HuH-7 (cell line): ENCODE results near the gene PPY.
"Not testable (repeated sequence)": the region's sequence is repeated elsewhere in the genome, so short reads cannot be mapped to it uniquely, and the experiment has no call there.

Experiments used
- DNase-seq: peaks from one replicate; pipeline ENCODE4 v3.0.0; 2011; ENCODE audit warnings: low spot score

PPY gene

DNA sequence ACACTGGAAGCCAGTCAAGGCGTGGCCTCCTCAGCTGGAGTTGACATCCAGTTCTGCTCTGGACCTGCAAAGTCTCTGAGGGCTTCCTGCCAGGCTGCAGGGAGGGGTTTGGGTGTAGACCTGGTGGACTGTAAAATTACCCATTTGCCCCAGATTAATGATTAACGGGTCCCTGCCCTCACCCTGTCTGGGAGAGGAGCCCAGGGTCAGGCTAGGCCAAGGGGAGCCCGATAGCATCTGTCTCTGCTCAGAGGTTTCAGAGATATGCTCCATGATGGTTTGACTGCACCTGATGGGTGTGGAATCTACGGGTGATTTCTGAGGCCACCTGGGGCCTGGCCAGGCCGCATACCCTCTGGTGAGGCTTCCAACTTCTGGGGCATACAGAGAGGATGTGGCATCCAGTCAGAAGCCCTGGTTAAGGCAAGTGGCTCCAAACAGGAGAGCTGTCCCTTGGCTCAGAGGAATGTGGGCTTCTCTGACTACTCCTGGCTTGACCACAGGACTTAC lies 11.2 kb downstream of the PPY start:
- DNase-seq, result peak; percentile 80

DNA sequence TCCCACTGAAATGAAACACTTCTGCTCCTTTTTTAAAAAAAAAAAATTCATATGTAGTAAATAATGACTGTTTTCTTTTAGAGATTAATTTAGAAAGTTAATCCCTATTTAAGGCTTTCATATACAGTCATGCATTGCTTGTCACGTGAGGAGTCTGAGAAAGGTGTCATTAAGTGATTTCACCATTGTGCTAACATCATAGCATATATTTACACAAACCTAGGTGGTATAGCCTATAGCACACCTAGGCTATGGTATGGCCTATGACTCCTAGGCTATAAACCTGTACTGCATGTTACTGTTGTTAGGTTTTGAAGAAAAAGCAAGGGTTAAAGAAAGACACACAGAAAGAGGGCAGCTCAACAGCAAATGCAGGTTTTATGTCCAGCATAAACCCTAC lies 13.7 kb downstream of the PPY start:
- DNase-seq, result no peak

- not testable (repeated sequence) for DNase-seq
Observed at GRCh38 chr17:43927929-43928328, 14.3 kb downstream of the PPY start.

DNA sequence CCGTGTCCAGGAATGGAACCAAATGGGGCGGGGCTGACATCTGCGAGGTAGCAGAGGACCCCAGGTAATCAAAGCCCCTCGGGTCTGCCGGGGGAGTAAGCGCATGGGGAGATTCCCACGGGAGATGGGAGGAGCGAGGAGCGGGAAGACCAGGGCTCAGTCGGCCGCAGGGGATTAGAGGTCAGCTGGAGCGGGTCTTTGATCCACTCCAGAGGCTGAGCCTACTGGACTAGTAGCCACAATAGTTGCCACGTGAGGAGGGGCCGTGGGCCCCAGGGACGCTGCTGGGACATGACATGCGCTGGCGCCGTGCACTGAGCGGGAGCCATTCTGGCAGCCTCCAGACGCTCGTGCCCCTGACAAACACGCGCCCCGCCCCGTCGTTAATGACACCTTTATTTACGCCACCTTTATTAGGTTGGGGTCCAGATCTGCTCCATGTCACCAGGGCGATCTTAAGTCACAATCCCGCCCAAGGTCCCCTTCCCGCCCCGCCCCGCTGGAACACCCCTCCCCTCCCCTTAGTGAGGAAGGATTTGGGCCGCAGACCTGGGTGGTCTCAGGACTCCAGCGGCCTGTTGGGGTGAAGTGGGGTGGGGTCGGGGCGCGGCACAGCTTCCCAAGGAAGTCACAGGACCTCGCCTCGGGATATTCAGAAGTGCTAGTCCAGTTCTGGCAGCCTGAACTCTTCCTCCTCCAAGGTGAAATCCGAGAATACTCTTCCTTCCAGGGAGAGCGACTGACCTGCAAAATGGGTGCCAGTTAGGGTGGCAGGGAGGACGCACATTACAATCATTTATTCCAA lies 15.0 kb downstream of the PPY start:
- no peak for DNase-seq

DNA sequence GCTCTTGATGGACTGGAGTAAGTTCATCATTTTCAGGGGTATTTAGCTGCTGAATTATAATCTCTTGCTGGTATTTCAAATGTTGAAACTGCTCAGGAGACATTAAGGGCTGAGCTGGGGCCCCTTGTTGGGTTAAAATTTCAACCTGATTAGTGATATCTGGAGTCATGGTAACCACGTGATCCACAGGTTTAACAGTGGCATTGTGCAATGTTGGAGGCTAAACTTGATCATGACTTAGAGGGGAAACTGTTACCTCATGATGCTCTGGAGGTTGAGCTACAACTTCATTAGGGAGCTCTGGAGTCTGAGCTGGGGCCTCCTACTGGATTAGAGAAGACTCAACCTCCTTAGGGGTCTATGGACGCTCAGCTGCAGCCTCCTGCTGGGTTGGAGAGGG lies 17.7 kb downstream of the PPY start:
- no peak for DNase-seq

DNA sequence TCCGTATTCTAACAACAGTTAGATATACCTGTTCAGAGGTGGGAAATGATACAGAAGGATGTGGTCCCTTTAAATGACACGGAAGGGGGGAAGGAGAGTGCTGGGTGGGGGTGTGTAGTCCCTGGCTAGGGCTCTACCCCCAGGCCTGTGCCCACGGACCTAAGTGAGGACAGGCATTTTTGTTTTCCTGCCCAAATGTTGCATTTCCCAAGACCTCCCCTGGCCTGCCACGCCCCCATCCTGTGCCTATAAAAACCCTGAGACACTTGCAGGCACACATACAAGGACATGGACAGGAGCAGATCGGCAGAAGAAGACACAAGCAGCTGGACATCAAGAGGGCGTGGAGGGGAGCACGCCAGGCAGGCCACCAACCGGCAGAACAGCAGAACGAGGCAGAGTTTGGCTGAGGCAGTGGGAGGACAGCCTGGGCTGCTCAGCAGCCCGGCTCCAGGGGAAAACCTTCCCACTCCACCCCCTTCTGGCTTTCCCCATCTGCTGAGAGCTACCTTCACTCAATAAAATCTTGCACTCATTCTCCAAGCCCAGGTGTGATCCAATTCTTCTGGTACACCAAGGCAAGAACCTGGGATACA lies 21.7 kb downstream of the PPY start:
- DNase-seq, result no peak

GRCh38 chr17:43918026-43918389 lies 24.3 kb downstream of the PPY start:
- no peak for DNase-seq

DNA sequence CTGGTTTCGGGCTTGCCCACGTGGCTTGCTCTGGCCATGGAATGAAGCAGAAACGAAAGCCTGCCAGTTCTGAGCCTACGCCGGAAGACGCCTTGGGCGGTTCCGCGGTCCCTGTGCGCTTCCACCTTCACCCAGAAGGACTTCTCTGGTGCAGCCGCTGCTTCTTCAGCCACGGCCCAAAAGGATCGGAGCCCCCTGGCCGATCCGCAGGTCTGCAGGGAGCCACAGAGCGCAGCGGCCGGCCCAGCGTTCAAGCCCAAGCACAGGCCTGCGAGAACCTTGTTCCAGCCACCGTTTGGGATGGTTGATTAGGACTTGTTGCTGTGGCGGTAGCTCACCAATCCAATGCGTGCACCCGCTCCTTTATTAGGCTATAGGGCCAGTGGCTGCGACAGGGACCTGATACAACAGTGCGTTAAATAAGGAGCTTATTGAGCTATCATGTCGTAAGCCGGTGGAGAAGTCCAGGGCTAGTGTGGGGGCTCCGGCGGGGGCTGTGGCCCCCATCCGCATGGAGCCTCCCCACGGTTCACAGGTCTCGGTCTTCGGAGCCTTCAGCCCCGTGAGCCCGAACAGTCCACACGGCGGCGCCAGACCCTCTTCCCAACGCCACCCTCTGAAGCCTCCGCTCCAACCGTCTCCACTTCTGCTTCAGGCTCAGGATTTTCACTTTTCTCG lies 24.8 kb downstream of the PPY start:
- DNase-seq, result no peak

DNA sequence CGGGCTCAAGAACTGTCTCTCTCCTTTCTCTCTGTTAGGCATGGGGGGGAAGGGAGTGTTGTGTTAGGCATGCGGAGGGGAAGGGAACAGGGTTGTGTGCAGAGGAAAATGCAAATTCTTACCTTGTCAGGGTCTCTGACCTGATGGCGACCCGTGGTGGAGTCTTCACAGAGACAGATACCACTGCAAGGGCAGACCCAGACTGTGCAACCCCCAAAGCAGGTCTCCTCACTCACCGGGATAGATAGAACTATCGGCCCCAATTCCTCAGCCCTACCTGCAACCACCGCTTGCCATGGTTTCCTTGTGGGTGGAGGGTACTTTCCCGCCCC lies 25.3 kb downstream of the PPY start:
- DNase-seq, result no peak

GRCh38 chr17:43916385-43916784 lies 25.9 kb downstream of the PPY start:
- no peak for DNase-seq

DNA sequence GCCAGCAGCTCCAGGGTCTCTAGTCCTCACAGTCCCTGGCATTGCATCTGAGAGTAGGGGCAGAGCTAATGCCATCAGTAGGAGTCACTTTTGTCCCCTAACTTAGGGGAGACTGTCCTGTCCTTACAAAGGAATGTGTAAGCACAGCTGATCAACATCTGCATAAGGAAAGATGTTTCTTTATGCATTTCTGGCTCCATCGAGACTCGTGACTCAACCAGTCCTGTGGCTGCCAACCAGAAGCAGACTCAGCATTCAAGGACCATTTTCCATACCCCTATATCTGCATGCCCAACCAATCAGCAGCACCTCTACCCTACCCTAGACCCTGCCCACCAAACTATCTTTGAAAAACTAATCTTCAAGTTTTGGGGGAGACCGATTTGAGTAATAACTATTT lies 26.7 kb downstream of the PPY start:
- no peak for DNase-seq

- no peak for DNase-seq
Observed at GRCh38 chr17:43914451-43914850, 27.8 kb downstream of the PPY start.

DNA sequence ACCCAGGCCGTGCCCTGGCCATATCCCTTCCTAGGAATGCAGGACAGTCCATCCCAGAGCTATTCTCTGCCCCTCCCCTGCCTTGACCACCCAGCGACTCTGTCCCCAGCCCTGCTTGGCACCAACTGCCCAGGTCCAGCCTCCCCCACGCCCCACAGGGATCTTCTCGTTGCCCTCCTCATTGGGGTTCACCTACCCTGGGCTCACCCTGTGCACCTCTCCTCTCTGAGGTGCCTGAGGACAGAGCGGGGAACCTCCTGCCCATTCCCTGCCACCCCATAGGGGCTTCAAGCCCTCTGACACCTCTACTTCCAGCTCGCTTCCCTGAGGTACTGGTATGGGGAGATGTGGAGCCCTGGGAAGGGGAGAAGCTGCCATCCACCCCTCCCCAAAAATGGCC lies 28.7 kb downstream of the PPY start:
- no peak for DNase-seq

GRCh38 chr17:43912635-43913304 lies 29.5 kb downstream of the PPY start:
- no peak for DNase-seq

DNA sequence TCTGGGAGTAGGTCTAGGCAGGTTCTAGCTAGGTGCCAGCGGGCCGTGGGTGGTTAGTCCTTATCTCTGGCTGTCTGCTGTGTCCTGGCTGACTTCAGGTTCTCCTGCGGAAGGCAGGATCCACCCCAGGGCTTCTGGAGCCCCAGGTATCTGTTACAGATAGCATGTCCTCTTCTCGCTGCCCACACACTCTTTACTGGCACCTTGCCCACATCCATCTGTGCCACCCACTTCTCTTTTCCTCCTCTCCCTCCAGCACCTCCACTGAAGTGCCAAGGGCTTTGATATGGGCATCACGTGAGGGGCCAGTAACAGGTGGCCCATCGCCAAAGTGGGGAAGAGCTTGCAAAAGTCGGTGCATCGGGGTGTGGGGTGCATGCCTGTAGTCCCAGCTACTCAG lies 30.4 kb downstream of the PPY start:
- DNase-seq, result no peak

DNA sequence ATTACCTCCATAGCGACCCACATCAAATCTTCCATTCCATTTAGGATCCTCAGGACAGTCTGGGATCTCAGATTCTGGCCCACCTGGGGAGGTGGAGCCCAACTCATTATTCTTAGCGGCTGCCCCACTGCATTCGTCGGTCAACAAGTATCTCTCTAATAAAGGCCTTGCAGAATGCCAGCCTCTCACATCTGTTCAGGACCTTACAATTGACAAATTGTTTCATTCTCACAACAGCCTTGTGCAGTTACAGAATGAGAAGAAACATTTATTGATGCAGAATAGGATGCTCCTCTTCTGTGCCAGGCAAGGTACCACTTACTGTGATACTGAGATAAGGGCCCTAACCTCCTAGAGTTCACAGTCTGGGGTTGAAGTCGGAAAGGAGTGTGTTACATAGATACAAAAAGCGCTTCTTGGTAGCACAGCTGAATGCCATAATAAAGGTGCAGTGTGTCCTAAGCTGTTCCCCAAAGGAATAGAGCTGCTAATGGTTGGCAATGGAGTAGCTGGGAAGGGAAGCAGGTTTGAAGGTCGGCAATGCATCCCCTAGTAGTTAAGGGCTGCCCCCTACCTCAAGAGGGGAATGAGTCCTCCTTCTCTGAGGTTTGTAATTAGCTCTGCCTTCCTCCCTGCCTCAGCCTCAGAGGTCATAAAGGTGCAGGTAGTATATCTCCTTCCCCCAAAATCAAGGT lies 32.6 kb downstream of the PPY start:
- DNase-seq, result no peak

- peak; percentile 82 for DNase-seq
Observed at GRCh38 chr17:43907998-43908721, 34.1 kb downstream of the PPY start.

- DNase-seq, result peak; percentile 89
Observed at GRCh38 chr17:43907425-43907981, 34.8 kb downstream of the PPY start, which contains the start of gene MPP2. Gene MPP2 (minus strand): TSS chr17:43907536. CDS start chr17:43904460, 3,076 bp downstream.

DNA sequence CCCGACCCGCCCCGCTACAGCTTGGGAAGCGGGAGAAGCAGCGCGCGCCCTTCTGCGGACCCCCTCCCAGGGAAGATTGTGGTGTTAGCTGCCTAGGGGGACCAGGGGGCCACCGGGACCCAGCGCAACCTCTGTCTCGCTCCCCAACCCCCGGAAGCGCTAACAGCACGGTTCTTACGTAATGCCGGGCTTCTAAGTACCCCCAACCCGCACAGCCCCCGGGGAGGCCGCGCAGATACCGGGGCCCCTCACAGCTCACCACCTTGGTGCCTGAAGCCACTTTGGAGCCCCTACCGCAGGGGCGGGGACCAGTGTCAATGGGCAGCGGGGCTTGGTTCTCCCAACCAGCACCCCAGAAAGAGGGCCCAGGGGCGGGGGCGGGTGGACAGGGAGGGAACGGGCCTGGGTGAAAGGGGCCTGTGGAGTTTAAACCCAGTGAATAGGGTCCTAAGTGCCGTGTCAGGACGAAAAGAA lies 35.3 kb downstream of the PPY start:
- DNase-seq, result no peak

GRCh38 chr17:43905985-43906852 lies 36.1 kb downstream of the PPY start:
- peak; percentile 64 for DNase-seq
